RPMI8226 (cell line): ENCODE data around the gene ARRDC5.
"Not testable (repeated sequence)": the region's sequence is repeated elsewhere in the genome, so short reads cannot be mapped to it uniquely, and the experiment has no call there.

Experiments used
- DNase-seq: peaks from one replicate; pipeline ENCODE4 v3.0.0-alpha.2; 2015

ARRDC5 gene

DNA sequence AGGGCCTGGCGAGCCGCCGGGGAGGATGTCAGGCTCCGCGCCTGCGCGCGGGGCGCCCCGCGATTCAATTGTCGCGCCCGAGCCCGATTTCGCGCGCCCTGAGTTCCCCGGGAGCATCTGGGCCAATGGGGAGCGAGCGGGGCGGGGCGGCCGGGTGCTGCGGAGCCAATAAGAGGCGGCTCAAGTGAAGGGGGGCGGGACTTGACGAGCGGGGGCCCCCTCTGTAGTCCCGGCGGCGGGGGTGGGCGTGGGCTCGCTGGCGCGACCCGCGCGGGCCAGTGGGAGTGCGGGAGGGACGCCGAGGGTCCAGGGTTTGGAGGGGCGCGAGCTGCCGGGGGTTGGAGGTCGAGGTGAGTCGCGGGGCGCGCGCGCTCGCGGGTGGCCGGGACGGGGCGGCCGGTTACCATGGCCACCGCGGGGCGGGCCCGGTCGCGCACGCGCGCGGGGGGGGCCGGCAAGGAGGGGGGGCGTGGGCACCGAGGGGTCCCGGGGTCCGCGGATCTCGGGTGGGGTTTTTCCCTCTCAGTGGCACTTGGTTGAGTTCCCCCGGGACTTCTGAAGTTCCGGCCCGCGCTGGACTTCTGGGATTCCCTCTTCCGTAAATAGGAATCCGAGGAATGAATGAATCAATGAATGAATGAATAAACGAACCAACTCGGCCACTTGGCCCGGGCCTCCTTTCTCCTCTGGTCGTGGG lies 7.3 kb upstream of the ARRDC5 start:
- peak; percentile 97 for DNase-seq

DNA sequence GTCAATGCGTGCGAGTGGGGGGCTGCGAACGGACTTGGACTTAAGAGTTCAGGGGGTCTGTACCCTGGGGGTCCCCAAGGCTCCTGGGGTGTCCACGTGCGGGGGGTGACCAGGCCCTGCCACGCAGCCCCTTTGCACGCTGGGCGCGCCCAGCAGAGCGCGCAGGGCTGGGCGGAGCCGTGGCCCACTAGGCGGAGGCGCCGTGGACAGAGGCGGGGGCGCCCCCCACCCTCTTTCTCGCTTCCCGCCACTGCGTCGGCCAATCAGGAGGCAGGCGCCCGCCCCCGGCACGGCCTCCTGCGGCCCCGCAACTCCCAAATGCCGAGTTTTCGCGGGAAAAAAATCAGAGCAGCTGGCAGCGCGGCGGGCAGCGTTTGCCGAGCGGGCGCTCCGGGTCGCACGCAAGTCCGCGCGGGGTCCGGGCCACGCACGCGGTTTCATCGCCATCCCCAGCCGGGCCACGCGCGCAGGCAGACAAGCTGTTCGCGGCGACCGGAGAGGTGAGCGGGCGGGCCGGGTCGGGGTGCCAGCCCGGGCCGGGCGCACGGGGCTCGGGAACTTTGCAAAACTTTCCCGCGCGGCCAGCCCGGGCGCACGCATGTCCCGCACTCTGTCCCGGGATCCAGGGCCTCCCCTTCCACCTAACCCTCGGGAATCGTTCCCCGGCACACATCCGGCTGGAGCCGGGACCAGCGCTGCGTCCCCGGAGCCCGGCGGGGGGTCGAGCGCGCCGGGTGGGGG lies 6.6 kb upstream of the ARRDC5 start, which contains the start of gene UHRF1:
TSS of gene UHRF1 (plus strand) at position 346 of the 741 bp plus-strand sequence. CDS start 1,385 bp downstream, outside the sequence.
- DNase-seq: peak; percentile 85

DNA sequence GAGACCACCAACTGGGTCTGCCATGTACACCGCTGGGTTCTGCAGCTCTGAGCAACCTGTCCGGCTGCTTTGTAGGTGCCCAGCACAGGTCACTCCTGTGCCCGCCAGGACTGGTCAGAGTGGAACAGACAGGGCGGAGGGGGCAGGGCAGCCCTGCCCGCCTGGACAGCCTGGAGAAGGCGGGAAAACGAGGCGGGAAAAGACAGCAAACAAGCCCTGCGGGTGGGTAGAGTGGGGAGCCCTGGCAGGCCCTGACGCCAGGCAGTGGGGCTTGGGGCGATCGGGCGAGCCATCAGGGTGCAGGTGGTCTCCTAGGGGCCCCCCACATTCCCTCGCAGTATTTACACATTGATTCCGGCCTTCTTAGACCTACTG lies 6.1 kb upstream of the ARRDC5 start:
- DNase-seq: no peak

DNA sequence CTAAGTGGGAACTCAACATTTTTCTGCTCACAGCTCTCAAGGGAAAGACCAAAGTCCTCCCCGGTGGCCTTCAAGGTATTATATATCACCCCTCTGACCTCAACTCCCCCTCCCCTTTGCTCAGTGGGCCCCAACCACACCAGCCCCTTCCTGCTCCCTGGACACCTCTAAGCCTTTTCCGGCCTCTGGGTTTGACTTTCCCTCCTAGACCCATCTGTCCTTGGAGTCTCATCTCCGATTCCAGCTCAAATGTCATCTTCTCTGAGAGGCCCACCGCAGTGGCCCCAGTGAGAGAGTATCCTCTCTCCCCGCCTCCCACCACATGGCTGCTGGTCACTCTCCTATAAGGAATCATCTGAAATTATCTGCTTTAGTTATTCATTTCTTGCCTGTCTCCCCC lies 5.7 kb upstream of the ARRDC5 start:
- DNase-seq: no peak

DNA sequence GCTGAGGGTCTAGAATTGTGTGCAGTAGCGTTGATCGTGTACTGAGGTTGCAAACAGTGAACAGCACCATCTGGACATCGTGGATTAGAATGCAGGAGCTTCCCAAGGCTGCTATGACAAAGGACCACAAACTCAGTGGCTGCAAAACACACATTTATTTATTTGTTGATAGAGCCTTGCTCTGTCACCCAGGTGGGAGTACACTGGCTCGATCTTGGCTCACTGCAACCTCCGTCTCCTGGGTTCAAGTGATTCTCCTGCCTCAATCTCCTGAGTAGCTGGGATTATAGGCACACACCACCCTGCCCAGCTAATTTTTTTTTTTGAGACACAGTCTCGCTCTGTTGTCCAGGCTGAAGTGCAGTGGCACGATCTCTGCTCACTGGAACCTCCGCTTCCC lies 4.3 kb upstream of the ARRDC5 start:
- DNase-seq: no peak

DNA sequence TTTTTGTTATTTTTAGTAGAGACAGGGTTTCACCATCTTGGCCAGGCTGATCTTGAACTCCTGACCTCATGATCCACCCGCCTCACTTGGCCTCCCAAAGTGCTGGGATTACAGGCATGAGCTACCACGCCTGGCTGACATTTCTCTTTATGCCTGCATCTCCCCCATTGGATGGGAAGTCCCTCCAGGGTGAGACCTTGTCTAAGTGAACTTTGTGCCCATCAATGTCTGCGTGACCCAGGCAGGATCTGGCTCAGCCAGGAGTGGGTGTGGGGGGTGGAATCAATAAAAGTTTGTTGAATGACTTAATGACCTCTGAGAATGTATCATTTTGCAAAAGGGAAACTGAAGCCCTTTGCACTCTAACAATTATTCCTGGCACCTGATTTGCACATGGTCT lies 1.8 kb upstream of the ARRDC5 start:
- no peak for DNase-seq

DNA sequence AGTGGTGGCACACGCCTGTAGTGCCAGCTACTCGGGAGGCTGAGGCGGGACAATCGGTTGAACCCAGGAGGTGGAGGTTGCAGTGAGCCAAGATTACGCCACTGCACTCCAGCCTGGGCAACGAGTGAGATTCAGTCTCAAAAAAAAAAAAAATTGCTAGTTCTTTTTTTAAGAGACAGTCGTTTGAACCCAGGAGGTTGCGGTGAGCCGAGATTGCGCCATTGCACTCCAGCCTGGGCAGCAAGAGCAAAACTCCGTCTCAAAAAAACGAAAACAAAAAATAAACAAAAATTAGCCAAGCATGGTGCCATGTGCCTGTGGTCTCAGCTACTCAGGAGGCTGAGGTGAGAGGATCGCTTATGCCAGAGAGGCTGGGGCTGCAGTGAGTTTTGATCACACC lies 1.8 kb downstream of the ARRDC5 start:
- DNase-seq: not testable (repeated sequence)

DNA sequence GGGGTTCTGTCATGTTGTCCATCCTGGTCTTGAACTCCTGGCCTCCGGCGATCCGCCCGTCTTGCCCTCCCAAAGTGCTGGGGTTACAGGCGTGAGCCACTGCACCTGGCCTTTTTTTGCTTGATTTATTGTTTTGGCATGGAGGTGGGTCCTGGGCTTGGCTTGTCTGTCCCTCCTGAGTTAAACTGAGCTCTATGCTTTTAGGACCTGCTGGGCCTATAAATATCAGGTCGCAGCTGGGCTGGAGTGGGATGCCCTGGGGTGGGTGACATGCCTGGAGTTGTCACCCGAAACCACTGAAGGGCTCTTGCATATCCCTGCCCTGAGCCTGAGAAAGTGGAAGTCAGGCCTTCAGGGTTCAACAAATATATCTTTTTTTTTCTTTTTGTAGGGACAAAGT lies 5.5 kb downstream of the ARRDC5 start:
- DNase-seq: no peak

DNA sequence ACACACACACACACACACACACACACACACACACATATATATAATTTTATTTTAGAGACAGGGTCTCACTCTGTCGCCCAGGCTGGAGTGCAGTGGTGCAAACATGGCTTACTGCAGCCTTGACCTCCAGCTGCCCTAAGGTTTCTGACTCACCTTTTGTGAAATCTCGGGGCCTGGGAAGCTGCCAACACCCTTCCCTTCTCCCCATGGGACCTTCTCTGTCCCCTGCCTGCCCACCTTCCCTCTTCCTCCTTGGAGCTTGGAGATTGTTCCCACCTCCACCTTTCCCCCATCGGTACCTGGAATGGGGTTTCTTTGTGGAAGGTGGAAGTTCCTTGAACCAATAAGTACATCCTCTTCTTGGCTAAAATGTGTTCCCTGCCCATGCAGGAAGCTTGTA lies 6.3 kb downstream of the ARRDC5 start:
- peak; percentile 44 for DNase-seq

DNA sequence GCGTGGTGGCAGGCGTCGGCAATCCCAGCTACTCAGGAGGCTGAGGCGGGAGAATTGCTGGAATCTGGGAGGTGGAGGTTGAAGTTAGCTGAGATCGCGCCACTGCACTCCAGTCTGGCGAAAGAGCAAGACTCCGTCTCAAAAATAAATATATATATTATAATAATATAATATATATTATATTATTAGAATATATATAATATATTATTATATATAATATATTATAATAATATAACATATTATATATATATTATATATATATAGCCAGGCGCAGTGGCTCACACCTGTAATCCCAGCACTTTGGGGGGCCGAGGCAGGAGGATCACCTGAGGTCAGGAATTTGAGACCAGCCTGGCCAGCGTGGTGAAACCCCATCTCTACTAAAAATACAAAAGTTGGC lies 9.7 kb downstream of the ARRDC5 start:
- DNase-seq: not testable (repeated sequence)

DNA sequence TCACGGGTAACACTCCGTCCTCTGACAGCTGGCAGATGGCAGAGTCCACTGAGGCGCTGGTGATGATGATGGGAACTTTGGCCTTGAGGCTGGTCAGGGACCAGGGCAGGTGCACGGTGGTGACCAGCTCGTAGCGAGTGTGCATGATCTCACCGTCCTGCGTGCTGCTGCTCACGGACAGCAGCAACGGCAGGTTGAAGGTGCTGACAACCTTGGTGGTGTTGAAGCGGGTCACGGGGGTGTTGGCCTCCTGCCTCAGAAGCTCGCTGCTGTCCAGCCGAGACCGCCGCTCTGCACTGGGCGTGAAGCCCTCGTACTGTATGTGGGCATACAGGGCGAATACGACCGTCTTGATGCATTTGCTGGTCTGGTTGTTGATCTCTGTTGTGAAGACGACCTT lies 11.6 kb downstream of the ARRDC5 start:
- DNase-seq: no peak

DNA sequence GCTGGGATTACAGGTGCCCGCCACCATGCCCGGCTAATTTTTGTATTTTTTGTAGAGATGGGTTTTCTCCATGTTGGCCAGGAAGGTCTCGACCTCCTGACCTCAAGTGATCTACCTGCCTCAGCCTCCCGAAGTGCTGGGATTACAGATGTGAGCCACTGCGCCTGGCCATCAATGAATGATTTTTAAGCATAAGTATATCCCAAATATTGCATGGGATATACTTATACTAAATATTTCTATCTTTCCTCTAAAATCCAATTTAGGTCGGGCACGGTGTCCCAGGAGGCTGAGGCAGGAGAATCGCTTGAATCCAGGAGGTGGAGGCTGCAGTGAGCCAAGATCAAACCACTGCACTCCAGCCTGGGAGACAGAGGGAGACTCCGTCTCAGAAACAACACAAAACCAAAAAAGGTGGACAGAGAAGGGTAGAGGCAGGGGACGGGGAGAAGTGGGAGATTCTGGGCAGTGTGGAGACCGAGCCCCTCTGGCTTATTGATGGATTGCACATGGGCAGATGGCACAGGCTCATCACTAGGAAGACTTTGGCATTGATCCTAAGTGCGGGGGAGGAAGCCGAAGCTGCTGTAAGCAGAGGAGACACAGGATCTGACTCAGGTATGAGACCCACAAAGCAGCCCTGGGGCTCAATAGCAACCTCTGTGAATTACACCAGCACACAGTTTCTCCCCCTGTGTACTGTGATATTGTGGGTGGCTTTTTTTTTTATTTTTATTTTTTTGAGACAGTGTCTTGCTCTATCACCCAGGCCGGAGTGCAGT lies 13.5 kb downstream of the ARRDC5 start:
- DNase-seq: no peak

DNA sequence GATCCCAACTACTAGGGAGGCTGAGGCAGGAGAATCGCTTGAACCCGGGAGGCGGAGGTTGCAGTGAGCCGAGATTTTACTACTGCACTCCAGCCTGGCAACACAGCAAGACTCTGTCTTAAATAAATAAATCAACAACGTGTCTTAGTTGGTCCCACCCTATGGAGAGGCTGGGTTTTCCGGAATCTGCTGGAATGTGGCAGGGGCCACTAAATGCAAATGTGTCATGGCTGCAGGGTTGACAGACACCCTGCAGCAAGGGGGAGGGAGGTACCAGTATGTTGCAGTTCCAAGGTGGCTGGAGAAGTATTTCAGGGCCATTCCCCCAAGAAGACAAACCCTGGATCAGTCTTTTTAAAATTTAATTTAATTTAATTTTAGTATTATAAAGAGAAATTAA lies 14.9 kb downstream of the ARRDC5 start:
- not testable (repeated sequence) for DNase-seq

DNA sequence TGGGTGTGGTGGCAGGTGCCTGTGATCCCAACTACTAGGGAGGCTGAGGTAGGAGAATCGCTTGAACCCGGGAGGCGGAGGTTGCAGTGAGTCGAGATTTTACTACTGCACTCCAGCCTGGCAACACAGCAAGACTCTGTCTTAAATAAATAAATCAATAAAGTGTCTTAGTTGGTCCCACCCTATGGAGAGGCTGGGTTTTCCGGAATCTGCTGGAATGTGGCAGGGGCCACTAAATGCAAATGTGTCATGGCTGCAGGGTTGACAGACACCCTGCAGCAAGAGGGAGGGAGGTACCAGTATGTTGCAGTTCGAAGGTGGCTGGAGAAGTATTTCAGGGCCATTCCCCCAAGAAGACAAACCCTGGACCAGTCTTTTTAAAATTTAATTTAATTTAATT lies 17.7 kb downstream of the ARRDC5 start:
- not testable (repeated sequence) for DNase-seq

DNA sequence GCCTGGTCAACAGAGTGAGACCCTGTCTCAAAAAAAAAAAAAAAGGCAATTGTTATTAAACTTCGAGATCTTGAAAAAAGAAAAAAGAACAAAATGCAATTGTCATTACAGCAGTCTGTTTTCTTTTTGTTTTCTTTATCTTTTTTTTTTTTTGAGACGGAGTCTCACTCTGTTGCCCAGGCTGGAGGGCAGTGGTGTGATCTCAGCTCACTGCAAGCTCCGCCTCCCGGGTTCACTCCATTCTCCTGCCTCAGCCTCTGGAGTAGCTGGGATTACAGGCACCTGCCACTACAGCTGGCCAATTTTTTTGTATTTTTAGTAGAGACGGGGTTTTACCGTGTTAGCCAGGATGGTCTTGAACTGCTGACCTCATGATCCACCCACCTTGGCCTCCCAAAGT lies 19.8 kb downstream of the ARRDC5 start:
- DNase-seq: not testable (repeated sequence)

DNA sequence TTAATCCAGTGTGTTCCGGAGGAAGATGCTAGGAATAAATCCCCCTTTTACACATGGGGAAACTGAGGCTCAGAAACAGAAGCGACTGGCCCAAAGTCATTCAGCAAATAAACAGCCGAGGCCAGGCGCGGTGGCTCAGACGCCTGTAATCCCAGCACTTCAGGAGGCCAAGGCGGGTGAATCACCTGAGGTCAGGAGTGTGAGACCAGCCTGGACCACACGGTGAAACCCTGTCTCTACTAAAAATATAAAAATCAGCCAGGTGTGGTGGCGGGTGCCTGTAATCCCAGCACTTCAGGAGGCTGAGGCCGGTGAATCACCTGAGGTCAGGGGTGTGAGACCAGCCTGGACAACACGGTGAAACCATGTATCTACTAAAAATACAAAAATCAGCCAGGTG lies 23.7 kb downstream of the ARRDC5 start:
- no peak for DNase-seq

DNA sequence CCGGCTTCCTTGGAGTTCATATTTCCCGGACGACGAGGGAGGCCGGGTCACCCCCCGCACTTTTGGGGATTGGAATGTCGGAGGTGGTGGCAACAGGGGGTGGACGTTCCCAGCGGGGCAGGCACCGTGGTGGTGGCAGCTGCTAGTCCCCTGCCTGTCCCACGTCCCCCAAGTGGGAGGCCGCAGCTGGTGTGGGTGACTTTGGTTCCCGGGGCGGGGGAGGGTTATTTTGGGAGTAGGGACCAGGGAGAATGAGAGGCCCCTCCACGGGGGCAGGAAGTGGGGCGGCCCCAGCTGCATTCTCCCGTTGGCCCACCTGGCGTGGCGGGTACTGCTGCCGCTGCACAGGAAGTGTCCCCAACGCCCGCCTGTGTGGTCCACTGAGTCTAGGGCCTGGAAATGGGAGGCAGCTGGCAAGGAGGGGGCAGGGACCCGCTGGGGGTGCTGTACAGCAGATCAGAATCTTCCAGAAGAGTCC lies 24.2 kb downstream of the ARRDC5 start:
- no peak for DNase-seq

DNA sequence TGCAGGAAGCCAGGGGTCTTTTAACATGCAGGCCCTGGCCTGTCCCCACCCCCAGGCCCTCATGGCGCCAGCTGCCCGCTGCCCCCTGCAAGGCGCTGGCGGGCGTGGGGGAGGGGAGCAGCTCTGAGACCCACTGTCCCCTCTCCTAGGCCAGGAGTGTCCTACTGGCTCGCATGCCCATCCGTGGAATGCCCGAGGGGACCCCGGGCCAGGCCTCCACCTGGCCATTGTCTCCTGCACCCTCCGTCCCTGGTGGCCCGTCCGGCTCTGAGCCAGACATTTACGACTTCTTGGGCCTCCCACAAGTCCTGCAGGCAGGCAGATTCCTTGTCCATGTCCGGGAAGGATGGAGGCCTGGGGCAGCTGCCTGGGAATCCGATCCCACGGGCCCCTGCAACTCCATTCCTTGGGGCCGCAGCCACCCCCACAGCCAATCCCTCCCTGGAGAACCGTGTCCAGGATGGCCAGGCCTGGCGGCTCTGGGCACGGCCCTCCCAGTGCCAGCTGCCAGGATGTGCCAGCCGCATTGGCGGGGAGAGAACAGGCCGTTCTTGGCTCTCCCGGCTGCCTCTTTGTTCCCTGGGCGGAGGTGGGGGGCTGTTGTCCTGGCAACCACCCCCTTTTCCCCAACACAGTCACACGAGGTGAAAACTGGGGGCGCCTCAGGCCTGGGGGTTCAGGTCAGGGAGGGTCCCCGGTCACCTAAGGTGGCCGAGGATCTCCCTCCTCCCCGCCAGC lies 24.8 kb downstream of the ARRDC5 start:
- no peak for DNase-seq

DNA sequence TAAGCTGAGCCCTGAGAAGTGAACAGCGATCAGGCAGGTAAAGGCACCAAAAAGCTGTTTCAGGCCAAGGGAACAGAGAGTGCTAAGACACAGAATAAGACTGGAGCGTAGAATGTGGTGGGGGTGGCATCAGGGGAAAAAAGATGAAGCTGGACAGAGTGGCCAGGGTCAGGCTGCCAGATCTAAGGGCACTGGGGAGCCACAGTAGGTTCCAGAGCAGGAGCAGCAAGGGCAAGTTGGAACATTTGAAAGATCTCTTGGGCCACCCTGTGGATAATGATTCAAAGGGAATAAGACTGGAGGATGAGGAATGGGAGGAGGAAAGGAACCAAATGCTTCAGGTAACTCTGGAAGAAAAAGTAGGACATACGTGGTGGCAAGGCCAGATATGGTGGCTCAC lies 28.8 kb downstream of the ARRDC5 start:
- DNase-seq: no peak

DNA sequence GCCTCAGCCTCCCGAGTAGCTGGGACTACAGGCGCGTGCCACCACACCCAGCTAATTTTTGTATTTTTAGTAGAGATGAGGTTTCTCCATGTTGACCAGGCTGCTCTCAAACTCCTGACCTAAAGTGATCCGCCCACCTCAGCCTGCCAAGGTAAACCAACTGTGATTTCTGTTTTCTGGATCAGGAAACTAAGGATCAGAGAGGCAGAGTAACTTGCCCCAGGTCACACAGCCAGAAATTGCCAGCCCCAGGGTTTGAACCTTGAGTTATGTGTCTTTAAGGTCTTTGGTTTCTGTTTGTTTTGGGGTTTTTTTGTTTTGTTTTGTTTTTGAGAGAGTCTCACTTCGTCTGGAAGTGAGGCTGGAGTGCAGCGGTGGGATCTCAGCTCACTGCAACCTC lies 31.0 kb downstream of the ARRDC5 start:
- DNase-seq: no peak

DNA sequence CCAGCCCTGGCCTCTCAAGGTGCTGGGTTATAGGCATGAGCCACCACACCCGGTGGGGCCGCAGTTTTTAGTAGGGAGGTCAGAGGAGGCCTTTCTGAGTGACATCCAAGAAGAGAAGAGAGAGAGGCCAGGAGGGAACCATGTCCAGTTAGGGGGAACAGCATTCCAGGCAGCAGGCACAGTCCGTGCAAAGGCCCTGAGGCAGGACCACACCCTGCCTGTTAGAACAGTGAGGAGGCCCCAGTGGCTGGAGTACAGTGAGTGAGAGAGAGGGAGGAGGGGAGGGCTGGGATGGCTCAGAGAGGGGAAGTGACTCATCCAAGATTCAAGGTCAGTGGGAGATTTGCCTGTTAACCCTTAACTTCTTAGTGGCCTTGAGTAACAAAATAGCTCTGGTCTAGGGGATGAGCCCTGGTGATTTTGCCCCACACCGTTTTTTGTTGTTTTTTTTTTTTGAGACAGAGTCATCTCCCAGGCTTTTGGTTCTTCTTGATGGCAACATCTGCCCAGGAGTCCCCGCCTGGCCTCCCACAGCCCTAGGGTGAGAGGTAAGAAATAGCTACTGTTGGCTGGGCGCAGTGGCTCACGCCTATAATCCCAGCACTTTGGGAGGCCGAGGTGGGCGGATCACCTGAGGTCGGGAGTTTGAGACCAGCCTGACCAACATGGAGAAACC lies 32.5 kb downstream of the ARRDC5 start:
- DNase-seq: peak; percentile 67

DNA sequence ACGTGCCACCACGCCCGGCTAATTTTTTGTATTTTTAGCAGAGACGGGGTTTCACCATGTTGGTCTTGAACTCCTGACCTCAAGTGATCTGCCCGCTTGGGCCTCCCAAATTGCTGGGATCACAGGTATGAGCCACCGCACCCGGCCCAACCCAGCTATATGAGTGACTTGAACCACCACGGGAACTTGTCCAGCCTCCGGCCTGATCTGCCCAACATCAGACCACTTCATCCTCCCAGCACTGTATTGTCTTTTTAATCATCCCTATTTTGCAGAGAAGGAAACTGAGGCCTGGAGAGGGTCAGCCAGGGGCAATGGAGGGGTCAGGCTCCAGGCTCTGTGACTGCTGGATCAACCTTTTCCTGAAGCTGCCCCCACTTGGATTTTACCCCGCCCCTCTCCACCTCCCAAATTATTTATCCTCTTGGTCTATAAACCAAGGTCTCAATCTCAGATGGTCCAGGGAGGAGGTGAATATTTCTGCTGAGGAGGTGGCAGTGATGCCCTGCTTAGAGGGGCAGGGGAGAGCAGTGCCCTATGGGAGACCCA lies 34.3 kb downstream of the ARRDC5 start:
- no peak for DNase-seq
